Measurements from ENCODE around the gene PTPRR.

The PTPRR gene

GRCh38 chr12:70920251-70920851, at the start of gene PTPRR:
PTPRR (minus strand) TSS chr12:70920738; CDS start chr12:70920390, 348 bp downstream.
- no peak for DNase-seq

- DNase-seq, result no peak
These were observed 46.7 kb upstream of the PTPRR start for GRCh38 chr12:70966996-70967790.

GRCh38 chr12:70966046-70966445, 45.5 kb upstream of the PTPRR start:
- DNase-seq, result no peak

- no peak for DNase-seq
These were observed 44.5 kb upstream of the PTPRR start for GRCh38 chr12:70964867-70965510.

GRCh38 chr12:70963081-70963660, 42.6 kb upstream of the PTPRR start:
- no peak for DNase-seq

- no peak for DNase-seq
These were observed 41.8 kb upstream of the PTPRR start for GRCh38 chr12:70962226-70962794.

- DNase-seq, result no peak
These were observed 39.9 kb upstream of the PTPRR start for GRCh38 chr12:70960484-70960883.

GRCh38 chr12:70955415-70955814, 34.9 kb upstream of the PTPRR start:
- no peak for DNase-seq

- DNase-seq, result no peak
These were observed 29.9 kb upstream of the PTPRR start for GRCh38 chr12:70950451-70950850.

GRCh38 chr12:70948976-70949336, 28.4 kb upstream of the PTPRR start:
- DNase-seq, result no peak

GRCh38 chr12:70948236-70948975, 27.9 kb upstream of the PTPRR start:
- no peak for DNase-seq

GRCh38 chr12:70936203-70936813, 15.8 kb upstream of the PTPRR start:
- no peak for DNase-seq

GRCh38 chr12:70933133-70933532, 12.6 kb upstream of the PTPRR start:
- no peak for DNase-seq

GRCh38 chr12:70929029-70929428, 8.5 kb upstream of the PTPRR start:
- DNase-seq, result no peak

- no peak for DNase-seq
These were observed 7.5 kb upstream of the PTPRR start for GRCh38 chr12:70928071-70928470.

GRCh38 chr12:70927356-70927755, 6.8 kb upstream of the PTPRR start:
- DNase-seq, result no peak

GRCh38 chr12:70925539-70925938, 5.0 kb upstream of the PTPRR start:
- DNase-seq, result no peak

- DNase-seq, result no peak
These were observed 353 bp upstream of the PTPRR start for GRCh38 chr12:70920891-70921290.

- no peak for DNase-seq
These were observed 922 bp downstream of the PTPRR start for GRCh38 chr12:70919597-70920035.

GRCh38 chr12:70919176-70919575, 1.4 kb downstream of the PTPRR start:
- DNase-seq, result no peak

GRCh38 chr12:70918321-70918720, 2.2 kb downstream of the PTPRR start:
- DNase-seq, result no peak

- DNase-seq, result no peak
These were observed 9.9 kb downstream of the PTPRR start for GRCh38 chr12:70910666-70911065.
